ENCODE measurements around the gene ZFHX2. TPM values are rescaled to one million over a fixed set of nuclear protein-coding genes. Genes with fewer than 3 reads are reported as not detected.

The ZFHX2 gene
- total and polyA plus RNA-seq, 2 of the 4 experiments (the other 2 are of a cell fraction) = 0.18 to 0.53 TPM

DNA sequence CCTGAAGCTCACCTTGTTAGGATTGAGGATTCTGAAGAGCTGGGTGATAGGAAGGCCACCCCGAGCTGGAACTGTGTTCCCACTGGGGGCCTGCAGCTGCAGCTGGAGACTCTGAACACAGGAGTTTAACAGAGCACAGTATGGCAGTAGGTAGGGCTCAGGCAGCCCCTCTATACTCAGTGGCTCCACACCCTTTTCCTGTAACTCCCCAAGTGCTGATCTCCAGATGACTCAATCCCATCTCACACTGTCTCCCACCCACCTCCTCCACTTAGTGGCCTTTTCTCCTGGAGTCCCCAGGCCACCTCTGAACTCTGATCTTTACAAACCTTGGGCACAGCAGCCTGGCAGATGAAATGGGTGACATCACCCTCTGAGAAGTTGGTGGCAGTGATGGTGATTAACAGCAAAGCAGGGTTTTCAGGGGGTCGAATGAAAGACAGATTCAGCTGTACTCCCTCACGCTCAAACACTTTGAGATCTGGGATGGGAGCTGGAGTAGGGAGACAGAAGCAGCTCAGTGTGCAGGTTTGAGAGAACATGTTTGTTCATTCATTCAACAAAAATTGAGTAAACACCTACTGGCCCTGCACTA lies 8.5 kb upstream of the ZFHX2 start:
- Histone ChIP-seq H2BK5ac (ENCODE audit: low read depth, low read length, poor library complexity, severe bottlenecking) (no peak overlapping the region), H3K4me2 (ENCODE audit: low read depth, low read length) (no peak overlapping the region), H3K14ac (replicated peaks; ENCODE audit: low read depth, low read length) (no peak overlapping the region), H3K9me3 (ENCODE audit: control insufficient read depth, insufficient read depth, low read length) (no peaks in the 10 kb centered on the region), H2AFZ (replicated peaks; ENCODE audit: low read length, poor library complexity) (no peak overlapping the region), H4K20me1 (ENCODE audit: insufficient read depth, low read length) (no peaks in the 10 kb centered on the region), H3K36me3 (ENCODE audit: control insufficient read depth, insufficient read depth, low read length) (peaks cover 7% of the 10 kb centered on the region), H3K27ac (ENCODE audit: insufficient read depth, low read length) (no peak overlapping the region), H3K9me1 (ENCODE audit: insufficient read depth, low read length) (peaks cover 10% of the 10 kb centered on the region), H3K18ac (ENCODE audit: low read depth, low read length) (no peak overlapping the region), H3K4ac (ENCODE audit: low read depth, low read length) (no peak overlapping the region), H4K5ac (ENCODE audit: low read depth, low read length) (no peak overlapping the region), H3K4me3 (ENCODE audit: insufficient read depth, low read depth, low read length) (no peak overlapping the region), H3K56ac (ENCODE audit: extremely low read depth, insufficient read depth, low read length) (no peak overlapping the region), H2BK15ac (ENCODE audit: low read depth, low read length) (no peak overlapping the region), H2AK5ac (ENCODE audit: low read depth, low read length) (no peak overlapping the region), H4K91ac (ENCODE audit: insufficient read depth, low read depth, low read length) (no peak overlapping the region), H4K8ac (ENCODE audit: low read depth in 2 of 2, low read length in 2 of 2) (no peak overlapping the region), H2BK20ac (ENCODE audit: low read depth, low read length) (no peak overlapping the region), H3K27me3 (ENCODE audit: control insufficient read depth, insufficient read depth, low read length) (no peaks in the 10 kb centered on the region), H3K4me1 (ENCODE audit: control insufficient read depth, insufficient read depth, low read length) (peaks cover 7% of the 10 kb centered on the region), H2BK120ac (ENCODE audit: low read depth, low read length) (no peak overlapping the region), H2AK9ac (replicated peaks; ENCODE audit: low read depth, low read length, poor library complexity) (no peak overlapping the region), H3K23ac (ENCODE audit: low read depth, low read length) (no peak overlapping the region), H3K79me1 (ENCODE audit: low read depth in 1 of 2, low read length in 2 of 2) (peaks cover 15 to 18% of the 10 kb centered on the region in 2 experiments), H3K9ac (ENCODE audit: low read depth, low read length) (no peak overlapping the region)
- TF ChIP-seq RFX5 (IDR thresholded peaks at IDR 0.05; ENCODE audit: low read depth, low read length) (no peak), MAFK (IDR thresholded peaks at IDR 0.05; ENCODE audit: low read depth, low read length) (no peak), CHD1 (IDR thresholded peaks at IDR 0.05; ENCODE audit: low read depth, low read length) (no peak), FOS (IDR thresholded peaks at IDR 0.05; ENCODE audit: low read depth, low read length) (no peak), CEBPB (IDR thresholded peaks at IDR 0.05; ENCODE audit: low read depth, low read length) (no peak), NFE2L2 (IDR thresholded peaks at IDR 0.05; ENCODE audit: low read depth, low read length) (no peak), RAD21 (IDR thresholded peaks at IDR 0.05; ENCODE audit: low read length) (no peak), RCOR1 (IDR thresholded peaks at IDR 0.05; ENCODE audit: insufficient replicate concordance, low read length) (no peak), SMC3 (IDR thresholded peaks at IDR 0.05; ENCODE audit: low read depth, low read length) (no peak), MXI1 (IDR thresholded peaks at IDR 0.05; ENCODE audit: borderline replicate concordance, low read depth, low read length) (no peak), ELK1 (IDR thresholded peaks at IDR 0.05; ENCODE audit: borderline replicate concordance, low read depth, low read length) (no peak), POLR2A (IDR thresholded peaks at IDR 0.05; ENCODE audit: low read depth, low read length) (no peak), MAZ (IDR thresholded peaks at IDR 0.05; ENCODE audit: borderline replicate concordance, low read depth, low read length) (no peak)
- TF ChIP-seq, protein P1, sequence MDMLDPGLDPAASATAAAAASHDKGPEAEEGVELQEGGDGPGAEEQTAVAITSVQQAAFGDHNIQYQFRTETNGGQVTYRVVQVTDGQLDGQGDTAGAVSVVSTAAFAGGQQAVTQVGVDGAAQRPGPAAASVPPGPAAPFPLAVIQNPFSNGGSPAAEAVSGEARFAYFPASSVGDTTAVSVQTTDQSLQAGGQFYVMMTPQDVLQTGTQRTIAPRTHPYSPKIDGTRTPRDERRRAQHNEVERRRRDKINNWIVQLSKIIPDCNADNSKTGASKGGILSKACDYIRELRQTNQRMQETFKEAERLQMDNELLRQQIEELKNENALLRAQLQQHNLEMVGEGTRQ (IDR thresholded peaks at IDR 0.05; ENCODE audit: low read depth, low read length) = no peak
- TF ChIP-seq, protein P2, sequence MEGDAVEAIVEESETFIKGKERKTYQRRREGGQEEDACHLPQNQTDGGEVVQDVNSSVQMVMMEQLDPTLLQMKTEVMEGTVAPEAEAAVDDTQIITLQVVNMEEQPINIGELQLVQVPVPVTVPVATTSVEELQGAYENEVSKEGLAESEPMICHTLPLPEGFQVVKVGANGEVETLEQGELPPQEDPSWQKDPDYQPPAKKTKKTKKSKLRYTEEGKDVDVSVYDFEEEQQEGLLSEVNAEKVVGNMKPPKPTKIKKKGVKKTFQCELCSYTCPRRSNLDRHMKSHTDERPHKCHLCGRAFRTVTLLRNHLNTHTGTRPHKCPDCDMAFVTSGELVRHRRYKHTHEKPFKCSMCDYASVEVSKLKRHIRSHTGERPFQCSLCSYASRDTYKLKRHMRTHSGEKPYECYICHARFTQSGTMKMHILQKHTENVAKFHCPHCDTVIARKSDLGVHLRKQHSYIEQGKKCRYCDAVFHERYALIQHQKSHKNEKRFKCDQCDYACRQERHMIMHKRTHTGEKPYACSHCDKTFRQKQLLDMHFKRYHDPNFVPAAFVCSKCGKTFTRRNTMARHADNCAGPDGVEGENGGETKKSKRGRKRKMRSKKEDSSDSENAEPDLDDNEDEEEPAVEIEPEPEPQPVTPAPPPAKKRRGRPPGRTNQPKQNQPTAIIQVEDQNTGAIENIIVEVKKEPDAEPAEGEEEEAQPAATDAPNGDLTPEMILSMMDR (conservative IDR thresholded peaks at IDR 0.05; ENCODE audit: low read depth, low read length) = no peak
- ChIA-PET POLR2A (ENCODE audit: unreplicated experiment) (no interaction called here), CTCF (interaction anchor here (0.5 to 4.2 kb wide), 6 partner anchors 8 to 944 kb away, joined by 3 to 30 read pairs (median 4); no protein-coding TSS in a partner anchor)
- BruUV-seq (replicated peaks) = no TSS peak
- DNase-seq (no peak), ATAC-seq (ENCODE audit: low read depth) (no peak)
- WGBS, 2 experiments (ENCODE audit: extremely low coverage in 2 of 2, insufficient read length in 1 of 2) = no CpG with 5 or more reads among the region's 3 CpGs
- intact Hi-C loops (cut with micrococcal nuclease) = loop anchor here (1.0 kb wide), 1 partner anchor 77 kb away; no protein-coding TSS in a partner anchor
- in situ Hi-C loops (cut with MboI; ENCODE audit: low sequenced_read_pairs) = loop anchor here (5.0 to 10.0 kb wide), 2 partner anchors 83 to 235 kb away; partner anchors contain the start of gene PABPN1
- dilution Hi-C loops (cut with HindIII; ENCODE audit: low sequenced_read_pairs, unreplicated experiment) = no loop called here
